BJ (cell line): ENCODE results near the gene OR5H6. TPM values are rescaled to one million over a fixed set of nuclear protein-coding genes. Genes with fewer than 3 reads are reported as not detected.

Experiments
- CTCF ChIA-PET: fragments of 350-600 bp; formaldehyde crosslinking; extraction: SDS; loops from one replicate; lab custom pipeline; 2021; ENCODE audit warnings: antibody characterized with exemption, inconsistent platforms; lab: Yijun Ruan, JAX
- POLR2A ChIA-PET: fragments of 300-600 bp; sonication (Branson Sonifier 250); formaldehyde crosslinking; extraction: SDS; loops from one replicate; lab custom pipeline; 2021; ENCODE audit warnings: antibody characterized with exemption; lab: Charles Lee
- DNase-seq: peaks from one replicate; pipeline ENCODE4 v3.0.0-alpha.2; 2011; ENCODE audit warnings: low read depth
- H3K27me3 ChIP-seq: 2 replicates; pipeline ENCODE4 v1.6.0; 2011; ENCODE audit warnings: low read length; ENCODE audit not compliant: control insufficient read depth, insufficient read depth
- H3K36me3 ChIP-seq: 2 replicates; pipeline ENCODE4 v1.5.1; 2011; ENCODE audit warnings: low read length; ENCODE audit not compliant: control insufficient read depth, insufficient read depth
- H3K4me3 ChIP-seq: 2 replicates; pipeline ENCODE4 v1.5.1; 2011; ENCODE audit warnings: low read depth, mild to moderate bottlenecking, control low read depth, low read length
- polyA plus RNA-seq: library from polyadenylated mRNA; depleted of rRNA; stranded (reverse); fragments of >200 nt; gene quantifications from 2 replicates; pipeline ENCODE4 v1.2.3, GENCODE V29; 2011; rRNA removed
- TF ChIP-seq, protein P1 (sequence below): IDR thresholded peaks from 2 replicates; pipeline ENCODE4 v1.5.1; 2011; ENCODE audit warnings: low read depth, mild to moderate bottlenecking, control low read depth, inconsistent platforms, low read length, moderate library complexity; ENCODE audit not compliant: insufficient read depth

OR5H6 gene
- polyA plus RNA-seq, 1 experiment, result not detected

DNA sequence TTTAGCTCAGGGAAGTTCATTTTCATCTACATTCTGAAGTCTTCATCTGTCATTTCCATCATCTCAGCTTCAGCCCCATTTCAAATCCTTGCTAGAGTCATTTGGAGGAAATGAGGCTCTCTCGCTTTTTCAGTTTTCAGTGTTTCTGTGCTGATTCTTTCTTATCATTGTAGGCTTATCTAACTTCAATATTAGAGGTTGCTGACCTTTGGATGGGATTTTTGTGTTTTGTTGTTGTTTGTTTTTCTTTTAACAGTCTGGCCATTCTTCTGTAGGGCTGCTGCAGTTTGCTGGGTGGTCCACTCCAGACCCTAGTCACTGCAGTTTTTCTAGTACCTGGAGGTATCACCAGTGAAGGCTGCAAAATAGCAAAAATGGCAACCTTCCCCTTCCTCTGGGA is 26.9 kb downstream of the OR5H6 start:
- ChIA-PET POLR2A (no interaction called here), CTCF (interaction anchor here (1.4 kb wide), 1 partner anchor 39 kb away, joined by 4 read pairs; no protein-coding TSS in a partner anchor)
- DNase-seq, result no peak
- no peaks in the 10 kb centered on the region for H3K36me3 ChIP-seq
- TF ChIP-seq, protein P1, sequence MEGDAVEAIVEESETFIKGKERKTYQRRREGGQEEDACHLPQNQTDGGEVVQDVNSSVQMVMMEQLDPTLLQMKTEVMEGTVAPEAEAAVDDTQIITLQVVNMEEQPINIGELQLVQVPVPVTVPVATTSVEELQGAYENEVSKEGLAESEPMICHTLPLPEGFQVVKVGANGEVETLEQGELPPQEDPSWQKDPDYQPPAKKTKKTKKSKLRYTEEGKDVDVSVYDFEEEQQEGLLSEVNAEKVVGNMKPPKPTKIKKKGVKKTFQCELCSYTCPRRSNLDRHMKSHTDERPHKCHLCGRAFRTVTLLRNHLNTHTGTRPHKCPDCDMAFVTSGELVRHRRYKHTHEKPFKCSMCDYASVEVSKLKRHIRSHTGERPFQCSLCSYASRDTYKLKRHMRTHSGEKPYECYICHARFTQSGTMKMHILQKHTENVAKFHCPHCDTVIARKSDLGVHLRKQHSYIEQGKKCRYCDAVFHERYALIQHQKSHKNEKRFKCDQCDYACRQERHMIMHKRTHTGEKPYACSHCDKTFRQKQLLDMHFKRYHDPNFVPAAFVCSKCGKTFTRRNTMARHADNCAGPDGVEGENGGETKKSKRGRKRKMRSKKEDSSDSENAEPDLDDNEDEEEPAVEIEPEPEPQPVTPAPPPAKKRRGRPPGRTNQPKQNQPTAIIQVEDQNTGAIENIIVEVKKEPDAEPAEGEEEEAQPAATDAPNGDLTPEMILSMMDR, result no peak
- H3K4me3 ChIP-seq, result no peak overlapping the region
- no peaks in the 10 kb centered on the region for H3K27me3 ChIP-seq

DNA sequence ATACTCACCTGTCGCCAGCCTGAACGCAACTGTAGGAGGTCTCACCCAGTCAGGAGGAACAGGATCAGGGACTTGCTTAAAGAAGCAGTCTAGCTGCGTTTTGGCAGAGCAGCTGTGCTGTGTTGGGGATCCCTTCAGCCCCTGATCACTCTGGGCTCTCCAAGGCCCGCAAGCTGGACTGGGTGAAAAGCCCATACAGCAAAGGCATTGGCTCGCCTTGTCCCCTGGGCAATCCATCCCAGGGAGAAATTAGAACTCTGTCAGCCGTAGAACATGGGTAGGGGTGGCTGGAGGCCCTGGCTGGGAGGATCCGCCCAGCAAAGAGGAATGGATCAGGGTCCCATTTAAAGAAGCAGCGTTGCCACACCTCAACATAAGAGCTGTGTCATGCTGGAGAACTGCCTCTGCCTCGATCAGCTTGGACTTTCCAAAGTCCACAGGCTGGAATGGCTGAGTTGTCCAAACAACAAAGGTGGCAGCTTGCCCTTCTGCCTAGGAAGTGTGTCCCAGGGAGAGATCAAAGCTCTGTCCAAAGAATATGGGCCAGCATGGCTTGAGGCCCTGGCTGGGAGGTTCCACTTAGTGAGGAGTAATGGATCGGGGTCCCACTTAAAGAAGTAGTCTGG is 27.4 kb downstream of the OR5H6 start:
- Histone ChIP-seq H3K36me3 (no peaks in the 10 kb centered on the region), H3K4me3 (no peak overlapping the region), H3K27me3 (no peaks in the 10 kb centered on the region)
- CTCF ChIA-PET, result interaction anchor here (1.4 kb wide), 1 partner anchor 39 kb away, joined by 4 read pairs; no protein-coding TSS in a partner anchor
- TF ChIP-seq, protein P1, result no peak
- DNase-seq, result no peak
- POLR2A ChIA-PET, result no interaction called here

Other genes starting within 250 kb of the OR5H6 start
- gene GABRR3, start 228.9 kb upstream of the OR5H6 start, polyA plus RNA-seq, result not detected in 2 replicates
- gene OR5AC2, start 177.1 kb upstream of the OR5H6 start, polyA plus RNA-seq, result not detected in 2 replicates
- gene OR5H1, start 133.5 kb upstream of the OR5H6 start, polyA plus RNA-seq, result not detected in 2 replicates
- gene OR5H14, start 116.8 kb upstream of the OR5H6 start, polyA plus RNA-seq, result not detected in 2 replicates
- not detected in 2 replicates for gene OR5H15, start 97.5 kb upstream of the OR5H6 start, polyA plus RNA-seq
- not detected in 2 replicates for gene OR5H2, start 18.3 kb downstream of the OR5H6 start, polyA plus RNA-seq
- gene OR5K4, start 89.6 kb downstream of the OR5H6 start, polyA plus RNA-seq, result not detected in 2 replicates
- gene OR5K3, start 126.4 kb downstream of the OR5H6 start, polyA plus RNA-seq, result not detected in 2 replicates
- gene OR5K1, start 199.0 kb downstream of the OR5H6 start, polyA plus RNA-seq, result not detected in 2 replicates
- not detected in 2 replicates for gene OR5K2, start 233.4 kb downstream of the OR5H6 start, polyA plus RNA-seq